Left lobe of liver (tissue), 2 donors: ENCODE data around the gene NUP133. TPM values are rescaled to one million over a fixed set of nuclear protein-coding genes. Genes with fewer than 3 reads are reported as not detected.
"Not testable (repeated sequence)": the region's sequence is repeated elsewhere in the genome, so short reads cannot be mapped to it uniquely, and the experiment has no call there.

Experiments used
- ATAC-seq: fragments of 200-7000 bp; cut with Tn5 transposase; one replicate; pipeline ENCODE4 v1.9.1; 2020; ENCODE audit warnings: mild to moderate bottlenecking, moderate library complexity
- DNase-seq: peaks from one replicate; pipeline ENCODE4 v3.0.0-alpha.2; 2020; ENCODE audit warnings: low spot score
- total RNA-seq: library from RNA; stranded (reverse); gene quantifications from one replicate; pipeline ENCODE4 v1.2.1, GENCODE V29; 2021
- donor health status: DM: no; HTN: no; CAD: no; lungs with moderate emphysema.
- donor health status: DM: no; HTN: yes; CAD: no.

The NUP133 gene
- total RNA-seq, 1 donor from 2014 or later = 12.1 TPM

GRCh38 chr1:229511201-229511600 lies 3.1 kb upstream of the NUP133 start:
- ATAC-seq, DNase-seq: not testable (repeated sequence)

DNA sequence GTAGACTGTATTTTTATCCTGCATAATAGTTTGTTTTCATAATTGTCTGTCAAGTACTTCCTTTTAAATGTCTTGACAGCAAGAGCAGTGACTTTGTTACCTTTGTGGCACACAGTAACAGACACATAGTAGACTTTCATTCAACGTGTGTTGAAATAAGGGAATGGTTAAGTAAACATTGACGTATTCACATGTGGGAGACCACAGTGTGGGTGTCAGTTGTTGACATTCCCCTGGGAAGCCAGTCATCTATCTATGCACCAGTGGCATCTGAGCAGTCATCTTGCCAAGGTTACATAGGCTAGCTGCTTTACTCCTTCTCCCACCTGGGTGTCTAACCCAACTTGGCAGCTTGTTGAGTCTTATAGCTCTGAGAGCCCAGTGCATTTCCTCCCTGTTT lies 1.4 kb upstream of the NUP133 start:
- DNase-seq (no peak), ATAC-seq (no peak)

DNA sequence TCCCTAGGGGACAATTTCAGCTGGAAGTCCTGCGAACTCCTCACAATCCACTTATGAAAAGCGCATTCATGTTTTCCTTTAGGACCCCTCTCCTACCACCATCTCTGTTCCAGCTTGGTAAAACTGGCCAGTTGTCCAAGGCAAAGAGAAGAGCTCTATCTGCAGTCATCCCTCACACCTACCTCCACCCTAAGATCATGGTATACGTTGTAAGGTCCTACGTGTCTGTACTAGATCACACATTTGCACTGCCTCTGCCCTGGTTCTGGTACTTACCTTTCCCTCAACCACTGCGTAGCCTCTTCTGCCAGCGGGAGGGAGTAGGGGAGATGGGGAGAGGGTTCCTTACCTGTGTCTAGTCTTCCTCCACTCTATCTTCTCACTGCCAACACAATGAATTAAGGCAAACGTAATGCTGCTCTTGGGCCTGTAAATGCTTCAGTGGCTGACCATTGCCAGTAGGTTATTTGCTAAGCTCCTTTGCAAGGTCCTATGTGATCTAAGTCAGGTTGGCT lies 739 bp upstream of the NUP133 start:
- DNase-seq (no peak), ATAC-seq (peak; percentile 1)

DNA sequence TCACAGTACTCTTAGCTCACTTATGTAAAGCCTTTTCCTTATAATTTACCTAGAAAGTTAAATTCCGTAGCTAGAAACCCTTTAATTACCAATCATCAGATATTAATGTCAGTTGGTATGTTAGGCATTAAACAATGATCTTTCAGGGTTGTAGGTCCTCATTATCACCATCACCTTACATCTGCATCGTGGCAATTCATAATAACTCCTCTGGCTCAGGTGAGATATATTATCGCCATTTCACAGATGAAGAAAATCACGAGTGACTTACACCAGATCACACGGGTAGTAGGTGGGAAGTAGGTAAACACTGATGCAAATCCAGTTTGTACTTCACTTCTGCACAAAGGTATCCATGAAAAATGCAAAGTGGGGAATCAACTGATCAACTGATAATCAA lies 639 bp downstream of the NUP133 start:
- DNase-seq (no peak), ATAC-seq (peak; percentile 1)

GRCh38 chr1:229506633-229507032 lies 1.5 kb downstream of the NUP133 start:
- DNase-seq = no peak
- ATAC-seq = no peak

DNA sequence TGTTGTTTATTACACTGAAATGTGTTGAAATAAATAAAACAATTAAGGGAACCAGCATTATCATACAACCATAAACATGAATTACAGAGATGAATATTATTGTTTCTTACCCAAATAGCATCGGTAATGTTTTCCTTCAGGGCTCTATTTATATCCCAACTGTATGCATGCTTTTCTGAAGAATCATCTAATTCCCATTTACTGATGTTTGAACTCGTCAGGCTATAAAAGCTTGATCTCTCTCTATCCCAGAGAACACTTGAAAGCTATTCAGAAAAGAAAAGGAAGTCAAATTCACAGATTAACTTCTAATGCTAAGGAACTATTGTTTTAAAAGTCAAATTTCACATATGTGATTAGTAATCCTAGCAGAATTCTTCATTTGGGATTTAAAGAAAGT lies 12.4 kb downstream of the NUP133 start:
- DNase-seq (no peak), ATAC-seq (no peak)

DNA sequence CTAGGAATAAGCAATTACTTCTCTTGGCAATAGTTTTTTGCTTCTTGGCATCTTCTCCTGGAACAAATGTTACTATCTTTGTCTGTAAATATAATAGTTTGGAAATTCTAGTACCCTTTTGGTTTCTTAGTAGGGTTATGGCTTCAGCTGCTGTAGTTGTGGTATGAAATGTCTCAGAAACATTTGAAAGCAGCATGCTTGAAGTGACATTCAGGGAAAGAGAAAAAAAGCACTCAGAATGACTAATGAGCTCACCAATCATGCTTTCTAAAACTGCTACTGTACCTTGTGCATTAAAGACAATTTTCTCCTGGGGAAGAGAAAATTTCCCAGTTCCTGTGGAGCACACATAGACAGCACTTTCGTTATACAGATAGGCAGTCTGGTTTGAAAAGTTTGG lies 21.0 kb downstream of the NUP133 start:
- DNase-seq (no peak), ATAC-seq (no peak)

DNA sequence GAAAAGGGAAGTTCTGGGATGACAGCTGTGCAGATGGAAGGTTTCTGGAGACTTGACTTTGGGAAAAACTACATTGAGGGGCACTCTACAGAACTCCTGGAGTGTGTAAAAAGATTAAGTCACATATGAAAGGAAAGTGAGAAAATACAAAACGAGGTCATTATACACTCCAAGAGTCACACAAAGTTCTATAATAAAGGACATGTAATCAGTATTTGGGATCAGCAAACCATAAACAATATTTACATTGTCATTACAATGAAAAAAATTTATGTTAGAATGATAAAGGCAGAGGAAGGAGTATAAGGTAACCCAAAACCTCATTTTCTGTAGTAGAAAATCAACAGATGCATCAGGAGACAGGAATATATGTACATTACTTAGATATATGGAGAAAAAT lies 22.8 kb downstream of the NUP133 start:
- no peak for ATAC-seq
- DNase-seq = no peak

DNA sequence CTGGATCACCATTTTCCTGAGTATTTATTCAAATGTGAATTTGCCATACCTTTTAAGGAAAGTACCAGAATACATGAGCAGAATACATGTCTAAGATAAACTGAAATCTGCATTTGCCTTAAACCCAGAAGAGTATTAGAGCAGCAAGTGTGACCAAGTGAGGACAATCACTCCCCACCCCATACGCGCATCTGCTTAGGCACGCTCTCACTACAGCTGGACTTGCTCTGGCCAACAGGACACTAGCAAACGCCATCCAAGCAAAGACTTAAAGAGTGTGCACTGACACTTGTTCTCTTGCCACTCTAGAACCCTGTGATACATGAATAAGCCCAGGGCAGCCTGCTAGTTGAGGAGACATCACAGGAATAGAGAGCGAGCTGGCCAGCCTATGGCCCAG lies 25.6 kb downstream of the NUP133 start:
- DNase-seq (no peak), ATAC-seq (no peak)

- ATAC-seq = no peak
- DNase-seq = no peak
Measured at GRCh38 chr1:229480495-229480894, 27.6 kb downstream of the NUP133 start.

DNA sequence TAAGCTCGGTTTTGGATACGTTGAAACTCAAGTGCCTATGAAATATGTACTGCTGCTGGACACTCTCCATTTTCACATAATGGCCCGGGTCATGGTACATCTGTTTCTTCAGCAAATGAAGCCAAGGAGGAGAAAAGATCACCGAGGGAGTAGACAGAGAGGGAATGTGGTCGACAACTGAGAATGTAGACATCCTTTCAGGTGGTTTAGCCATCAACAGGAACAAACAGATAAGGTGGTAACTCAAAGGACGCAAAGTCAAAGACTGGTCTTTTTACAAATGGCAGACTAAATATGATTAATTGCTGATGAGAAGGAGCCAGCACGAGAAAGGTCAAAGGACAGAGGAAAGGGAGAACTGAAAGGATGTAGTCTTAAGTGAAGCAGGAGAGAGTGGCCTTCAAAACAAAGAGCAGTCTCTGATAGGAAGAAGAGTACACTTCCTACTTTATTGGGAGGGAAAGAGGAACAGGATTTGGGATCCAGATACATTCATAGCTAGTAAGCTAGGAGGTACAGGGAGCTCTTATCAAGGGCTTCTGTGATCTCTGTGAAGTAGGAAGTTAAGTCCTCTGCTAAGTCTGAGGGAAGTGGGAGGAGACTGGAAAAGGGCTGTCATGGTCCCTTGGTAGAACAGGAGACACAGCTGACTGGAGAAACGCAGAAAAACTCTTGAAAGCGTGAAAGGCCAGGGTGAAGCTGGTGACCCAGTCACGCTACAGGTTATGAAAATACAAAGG lies 28.3 kb downstream of the NUP133 start:
- no peak for DNase-seq
- ATAC-seq = no peak

DNA sequence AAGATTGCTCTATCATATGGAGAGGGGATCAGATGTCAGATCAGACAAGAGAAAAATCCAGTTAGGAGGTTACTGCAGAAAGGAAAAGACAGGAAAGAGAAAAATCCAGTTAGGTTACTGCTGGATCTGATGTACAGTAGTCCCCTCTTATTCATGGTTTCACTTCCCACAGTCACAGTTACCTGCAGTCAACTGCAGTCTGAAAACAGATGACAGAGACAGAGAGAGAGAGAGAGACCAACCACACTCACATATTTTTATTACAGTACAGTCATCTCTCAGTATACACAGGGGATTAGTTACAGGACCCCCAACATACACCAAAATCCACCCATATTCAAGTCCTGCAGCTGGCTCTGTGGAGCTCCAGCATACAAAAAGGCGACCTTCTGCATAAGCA lies 29.3 kb downstream of the NUP133 start:
- ATAC-seq (no peak), DNase-seq (no peak)

GRCh38 chr1:229475859-229476258 lies 32.3 kb downstream of the NUP133 start:
- not testable (repeated sequence) for ATAC-seq, DNase-seq

DNA sequence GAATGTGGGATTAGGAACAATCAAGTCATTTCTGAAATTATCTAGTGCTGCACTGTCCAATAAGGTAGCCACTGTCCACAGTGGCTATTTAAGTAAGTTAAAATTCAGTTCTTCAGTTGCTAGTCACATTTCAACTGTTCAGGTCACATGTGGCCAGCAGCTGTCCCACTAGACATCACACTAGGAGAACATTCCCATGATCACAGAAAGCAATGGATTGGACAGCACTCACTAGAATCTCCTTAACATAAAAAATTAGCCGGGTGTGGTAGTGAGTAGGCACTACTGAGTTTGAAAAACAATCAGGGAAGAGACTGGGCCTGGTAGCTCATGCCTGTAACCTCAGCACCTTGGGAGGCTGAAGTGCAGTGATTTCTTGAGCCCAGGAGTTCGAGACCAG lies 33.6 kb downstream of the NUP133 start:
- no peak for DNase-seq
- no peak for ATAC-seq

- ATAC-seq (no peak), DNase-seq (no peak)
Measured at GRCh38 chr1:229471175-229471574, 37.0 kb downstream of the NUP133 start.

GRCh38 chr1:229470406-229471043 lies 37.6 kb downstream of the NUP133 start:
- no peak for DNase-seq
- no peak for ATAC-seq

DNA sequence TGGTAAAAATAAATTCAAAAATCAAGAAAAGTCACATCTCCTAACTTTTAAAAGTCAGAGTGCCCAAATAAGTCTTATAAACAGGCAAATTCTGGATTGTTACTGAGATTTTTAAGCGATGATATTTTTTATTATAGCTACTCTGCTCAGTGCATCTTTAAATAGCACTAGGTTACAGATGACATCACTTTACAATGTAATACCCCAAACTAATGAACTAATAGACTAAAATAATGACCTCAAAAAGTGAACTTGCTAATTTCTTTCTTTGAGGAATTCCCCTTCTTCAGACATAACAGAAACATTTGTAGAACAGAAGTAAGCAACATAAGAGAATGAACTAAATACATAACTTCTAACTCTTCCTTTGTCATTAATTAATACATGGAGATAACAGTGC lies 41.3 kb downstream of the NUP133 start:
- DNase-seq (no peak), ATAC-seq (no peak)

GRCh38 chr1:229464672-229465071 lies 43.5 kb downstream of the NUP133 start:
- DNase-seq (no peak), ATAC-seq (no peak)

DNA sequence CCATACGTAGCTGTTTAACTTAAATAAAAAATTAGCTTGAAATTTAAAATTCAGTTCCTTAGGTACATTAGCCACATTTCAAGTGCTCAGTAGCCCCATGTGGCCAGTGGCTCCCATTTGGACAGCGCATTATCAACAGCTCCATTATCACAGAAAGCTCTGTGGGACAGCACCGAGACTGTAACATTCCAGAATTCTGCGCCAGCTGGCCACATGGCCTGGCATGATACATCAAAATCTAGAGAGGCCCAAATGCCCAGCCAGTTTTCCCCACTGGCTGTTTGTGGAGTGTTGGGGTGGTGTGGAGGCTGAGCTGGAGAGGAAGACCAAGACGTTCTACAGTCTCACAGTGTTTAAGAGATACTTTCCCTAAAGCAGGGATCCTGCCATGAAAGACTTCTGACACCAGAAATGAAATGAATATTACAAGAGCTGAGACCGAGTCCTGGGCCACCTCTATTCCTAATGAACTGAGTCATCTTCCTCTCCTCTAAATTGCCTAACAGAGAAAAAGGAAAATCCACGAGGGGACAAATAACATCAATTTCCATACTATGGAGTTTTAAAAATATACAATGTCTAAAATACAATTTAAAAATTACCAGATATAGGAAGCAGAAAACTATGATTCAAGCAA lies 47.0 kb downstream of the NUP133 start:
- no peak for DNase-seq
- ATAC-seq = no peak

- ATAC-seq = no peak
- DNase-seq = no peak
Measured at GRCh38 chr1:229459815-229460214, 48.3 kb downstream of the NUP133 start.

DNA sequence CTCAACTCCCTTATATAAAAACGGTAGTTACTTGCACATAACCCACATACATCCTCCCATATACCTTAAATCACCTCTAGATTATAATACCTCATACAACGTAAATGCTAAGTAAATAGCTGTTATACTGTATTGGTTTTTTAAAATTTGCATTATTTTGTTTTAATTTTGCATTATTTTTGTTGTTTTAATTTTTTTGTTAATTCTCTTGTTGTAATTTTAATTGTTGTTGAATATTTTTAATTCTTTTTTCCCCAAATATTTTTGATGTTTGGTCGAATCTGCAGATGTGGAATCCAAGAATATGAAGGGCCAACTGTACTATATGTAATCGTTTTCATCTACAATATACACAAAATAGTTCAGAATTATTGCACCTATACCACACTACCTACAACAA lies 50.7 kb downstream of the NUP133 start:
- ATAC-seq (no peak), DNase-seq (no peak)

- no peak for ATAC-seq
- no peak for DNase-seq
Measured at GRCh38 chr1:229456016-229456415, 52.1 kb downstream of the NUP133 start.
